HepG2 (cell line): ENCODE measurements around the gene HTR7. TPM values are rescaled to one million over a fixed set of nuclear protein-coding genes. Genes with fewer than 3 reads are reported as not detected.

ENCODE experiments used
- ATAC-seq: fragments of 200-7000 bp; cut with Tn5 transposase; 3 replicates; pipeline ENCODE4 v1.9.1; 2020; ENCODE audit warnings: mild to moderate bottlenecking, moderate library complexity
- BruUV-seq: library from RNA; stranded (reverse); fragments of 400-500 nt; replicated peaks from 2 replicates; lab custom pipeline; 2021; lab: Mats Ljungman, UMichigan
- CTCF ChIA-PET: fragments of 300-600 bp; formaldehyde crosslinking; extraction: SDS; loops from one replicate; lab custom pipeline; 2021; ENCODE audit warnings: low total read pairs, inconsistent platforms, low intra/inter-chr PET ratio; lab: Yijun Ruan, JAX
- POLR2A ChIA-PET: fragments of 350-600 bp; sonication (Branson Sonifier 250); formaldehyde crosslinking; loops from one replicate; lab custom pipeline; 2020; ENCODE audit warnings: antibody characterized with exemption, inconsistent platforms; lab: Yijun Ruan, JAX
- DNase-seq: peaks from one replicate; pipeline ENCODE4 v3.0.0-alpha.2; 2015; ENCODE audit warnings: low spot score
- FAIRE-seq: peaks from 3 replicates; lab custom pipeline; 2011; peaks lifted over from hg19 to GRCh38; lab: Jason Lieb, UNC
- H2AFZ ChIP-seq: one replicate; pipeline ENCODE4 v1.6.1; 2011; ENCODE audit warnings: low read length, inconsistent platforms
- H3K27ac ChIP-seq: fragments of 300-600 bp; 3 replicates; pipeline ENCODE4 v1.8.0; 2011; ENCODE audit warnings: mixed run types, mild to moderate bottlenecking, mixed read lengths, low read length, inconsistent platforms; ENCODE audit not compliant: insufficient read depth; ENCODE audit errors: extremely low read length
- H3K27me3 ChIP-seq, 2 experiments: fragments of 200-600 bp in 1 of 2; 2 replicates in 1 of 2; 3 replicates in 1 of 2; pipeline versions ENCODE4 v1.6.0 to v1.8.0; 2011; ENCODE audit warnings: low read length in 2 of 2, mild to moderate bottlenecking in 2 of 2, moderate library complexity in 2 of 2, inconsistent platforms in 1 of 2; ENCODE audit not compliant: insufficient read depth in 2 of 2, control insufficient read depth in 1 of 2
- H3K36me3 ChIP-seq, 2 experiments: fragments of 200-600 bp in 1 of 2; replicated peaks in 1 of 2; 2 replicates in 1 of 2; 3 replicates in 1 of 2; pipeline versions ENCODE4 v1.5.1 to v1.8.0; 2011; ENCODE audit warnings: low read length in 2 of 2, inconsistent platforms in 1 of 2; ENCODE audit not compliant: insufficient read depth in 2 of 2, control insufficient read depth in 1 of 2
- H3K4me1 ChIP-seq: 2 replicates; pipeline ENCODE4 v1.5.1; 2012; ENCODE audit warnings: low read length, inconsistent platforms; ENCODE audit not compliant: insufficient read depth
- H3K4me2 ChIP-seq: 2 replicates; pipeline ENCODE4 v1.6.0; 2011; ENCODE audit warnings: low read depth, low read length, inconsistent platforms
- H3K4me3 ChIP-seq, 3 experiments: fragments of 200-600 bp in 1 of 3; sonication (generic), shearing (Covaris generic) in 1 of 3; replicated peaks in 1 of 3; 2 replicates each; pipeline ENCODE4 v1.5.1; 2011 to 2016; ENCODE audit warnings: low read length in 3 of 3, inconsistent platforms in 2 of 3, low read depth in 2 of 3, mild to moderate bottlenecking in 2 of 3, control low read depth in 1 of 3, mixed read lengths in 1 of 3; ENCODE audit not compliant: insufficient read depth in 1 of 3
- H3K79me2 ChIP-seq: one replicate; pipeline ENCODE4 v1.6.1; 2011; ENCODE audit warnings: low read length, inconsistent platforms; ENCODE audit not compliant: insufficient read depth
- H3K9ac ChIP-seq: 2 replicates; pipeline ENCODE4 v1.6.0; 2011; ENCODE audit warnings: mild to moderate bottlenecking, low read depth, low read length, inconsistent platforms; ENCODE audit not compliant: insufficient read depth
- H3K9me3 ChIP-seq: 2 replicates; pipeline ENCODE4 v1.5.1; 2012; ENCODE audit warnings: mild to moderate bottlenecking, low read length
- H4K20me1 ChIP-seq: 2 replicates; pipeline ENCODE4 v1.6.0; 2011; ENCODE audit warnings: inconsistent platforms, mild to moderate bottlenecking, low read length, moderate library complexity; ENCODE audit not compliant: insufficient read depth
- ZBTB42 ChIP-seq: sonication (generic); formaldehyde crosslinking; IDR thresholded peaks from 2 replicates; pipeline ENCODE4 v1.5.0; 2020; ENCODE audit warnings: mild to moderate bottlenecking, missing genetic modification reagents
- ZNF225 ChIP-seq: sonication (generic); formaldehyde crosslinking; IDR thresholded peaks from 2 replicates; pipeline ENCODE4 v1.4.0; 2020; ENCODE audit warnings: mild to moderate bottlenecking, missing genetic modification reagents
- WGBS: methylation state at CpG from one replicate; pipeline ENCODE4 v1.1.6; 2017; ENCODE audit warnings: low lambda C conversion rate; 5-methylcytosine and 5-hydroxymethylcytosine counted together
- in situ Hi-C: cut with HindIII; loops from 2 replicates; pipeline ENCODE4 v1.10.0; 2017; ENCODE audit warnings: low pct_unique_long_range_greater_than_20kb; ENCODE audit not compliant: extremely low pct_ligation_motif_present
- intact Hi-C: fragments of 100-400 bp; cut with micrococcal nuclease; formaldehyde crosslinking; loops from one replicate; pipeline ENCODE4 v1.10.0; 2022; ENCODE audit not compliant: unreplicated experiment
- polyA plus RNA-seq, 8 experiments: library from polyadenylated mRNA; depleted of rRNA in 3 of 8; stranded (reverse) in 7 of 8; unstranded in 1 of 8; fragments of >200 nt; fragmentation: Illumina TruSeq in 4 of 8; extraction: Trizol in 4 of 8; gene quantifications; 2 replicates each; pipeline versions ENCODE4 v1.2.1 to v1.2.3, GENCODE V29; 2011 to 2016; ENCODE audit warnings: low read depth in 4 of 8, missing spikeins in 1 of 8, mixed read lengths in 1 of 8; ENCODE audit not compliant: insufficient read depth in 1 of 8
- total RNA-seq, 5 experiments: library from RNA; depleted of rRNA; stranded (reverse); fragments of >200 nt; fragmentation: Illumina TruSeq; extraction: Trizol; gene quantifications; 2 replicates each; pipeline ENCODE4 v1.2.3, GENCODE V29; 2016; ENCODE audit warnings: low read depth in 1 of 5
- TF ChIP-seq, protein P1 (sequence below): sonication (generic); formaldehyde crosslinking; IDR thresholded peaks from 2 replicates; pipeline ENCODE4 v1.9.0; 2021; ENCODE audit warnings: missing genetic modification reagents, borderline replicate concordance
- TF ChIP-seq, protein P2 (sequence below): sonication (generic); formaldehyde crosslinking; IDR thresholded peaks from 2 replicates; pipeline ENCODE4 v1.4.0; 2020; ENCODE audit warnings: missing genetic modification reagents
- TF ChIP-seq, protein P3 (sequence below): sonication (generic); formaldehyde crosslinking; IDR thresholded peaks from 2 replicates; pipeline ENCODE4 v1.4.0; 2020; ENCODE audit warnings: missing genetic modification reagents

Gene HTR7
- total and polyA plus RNA-seq, 2 of the 13 experiments (the other 11 are each of a cell fraction or from before 2014, with no cell fraction given) = 0.04 TPM; not detected in 1

DNA sequence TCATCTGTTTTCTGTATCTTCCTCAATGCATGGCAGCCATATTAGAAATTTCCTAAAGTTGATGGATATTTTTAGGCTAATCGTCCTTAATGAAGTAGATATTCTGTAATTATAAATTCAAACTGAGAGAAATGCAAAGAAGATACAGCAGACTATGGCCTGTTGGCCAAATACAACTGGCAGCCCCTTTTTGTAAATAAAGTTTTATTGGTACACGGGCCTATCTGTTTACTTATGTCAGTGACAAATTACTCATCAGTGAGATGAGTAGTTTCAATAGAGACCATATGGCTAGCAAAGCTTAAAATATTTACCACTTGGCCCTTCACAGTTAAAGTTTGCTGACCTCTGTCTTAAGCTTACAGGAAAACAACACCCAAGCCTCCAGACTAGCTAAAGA is 112.3 kb downstream of the HTR7 start:
- DNase-seq (no peak), ATAC-seq (no peak), FAIRE-seq (no peak)
- Histone ChIP-seq H3K9ac (no peak overlapping the region), H3K4me2 (no peak overlapping the region), H3K27me3 (no peaks in the 10 kb centered on the region; a peak in 1 of 5 replicates), H3K79me2 (no peaks in the 10 kb centered on the region), H3K4me3 (no peak overlapping the region), H3K27ac (no peak overlapping the region), H3K4me1 (no peaks in the 10 kb centered on the region), H4K20me1 (no peaks in the 10 kb centered on the region), H3K9me3 (no peaks in the 10 kb centered on the region), H2AFZ (no peak overlapping the region), H3K36me3 (no peaks in the 10 kb centered on the region)
- no TSS peak for BruUV-seq
- ChIA-PET CTCF (no interaction called here), POLR2A (no interaction called here)
- intact Hi-C loops (no loop called here), in situ Hi-C loops (no loop called here)
- TF ChIP-seq, protein P1, sequence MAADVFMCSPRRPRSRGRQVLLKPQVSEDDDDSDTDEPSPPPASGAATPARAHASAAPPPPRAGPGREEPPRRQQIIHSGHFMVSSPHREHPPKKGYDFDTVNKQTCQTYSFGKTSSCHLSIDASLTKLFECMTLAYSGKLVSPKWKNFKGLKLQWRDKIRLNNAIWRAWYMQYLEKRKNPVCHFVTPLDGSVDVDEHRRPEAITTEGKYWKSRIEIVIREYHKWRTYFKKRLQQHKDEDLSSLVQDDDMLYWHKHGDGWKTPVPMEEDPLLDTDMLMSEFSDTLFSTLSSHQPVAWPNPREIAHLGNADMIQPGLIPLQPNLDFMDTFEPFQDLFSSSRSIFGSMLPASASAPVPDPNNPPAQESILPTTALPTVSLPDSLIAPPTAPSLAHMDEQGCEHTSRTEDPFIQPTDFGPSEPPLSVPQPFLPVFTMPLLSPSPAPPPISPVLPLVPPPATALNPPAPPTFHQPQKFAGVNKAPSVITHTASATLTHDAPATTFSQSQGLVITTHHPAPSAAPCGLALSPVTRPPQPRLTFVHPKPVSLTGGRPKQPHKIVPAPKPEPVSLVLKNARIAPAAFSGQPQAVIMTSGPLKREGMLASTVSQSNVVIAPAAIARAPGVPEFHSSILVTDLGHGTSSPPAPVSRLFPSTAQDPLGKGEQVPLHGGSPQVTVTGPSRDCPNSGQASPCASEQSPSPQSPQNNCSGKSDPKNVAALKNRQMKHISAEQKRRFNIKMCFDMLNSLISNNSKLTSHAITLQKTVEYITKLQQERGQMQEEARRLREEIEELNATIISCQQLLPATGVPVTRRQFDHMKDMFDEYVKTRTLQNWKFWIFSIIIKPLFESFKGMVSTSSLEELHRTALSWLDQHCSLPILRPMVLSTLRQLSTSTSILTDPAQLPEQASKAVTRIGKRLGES (CRISPR knock-in tag) = no peak
- no peak for TF ChIP-seq ZNF225 (CRISPR knock-in tag)
- WGBS = 0% methylated on average over 2 of the region's 2 CpGs

DNA sequence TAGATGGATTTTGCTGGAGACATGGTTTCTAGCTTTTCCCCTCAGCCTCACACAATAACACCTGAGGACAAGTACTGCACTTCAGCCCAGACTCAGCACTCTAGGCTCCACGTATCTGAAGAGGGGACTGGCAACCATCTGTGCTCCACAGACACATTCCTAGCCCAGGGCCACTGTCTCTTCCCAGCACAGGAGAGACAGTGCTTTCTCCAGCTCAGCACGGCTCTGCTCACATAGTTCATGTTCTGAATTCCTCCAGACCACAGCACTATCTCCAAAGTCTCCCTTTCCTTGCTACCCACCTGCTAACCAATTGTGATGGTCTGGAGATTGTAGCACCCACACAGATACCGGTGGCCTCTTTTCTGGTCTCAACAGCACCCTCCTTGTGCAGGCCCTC is 114.5 kb downstream of the HTR7 start:
- no peak overlapping the region for H3K4me2 ChIP-seq
- no peak overlapping the region for H3K9ac ChIP-seq
- in situ Hi-C loops = no loop called here
- DNase-seq = no peak
- no peak overlapping the region for H3K4me3 ChIP-seq
- CTCF ChIA-PET = no interaction called here
- intact Hi-C loops = no loop called here
- WGBS = 0% methylated on average over 2 of the region's 3 CpGs
- no peaks in the 10 kb centered on the region for H3K79me2 ChIP-seq
- H3K27ac ChIP-seq = no peak overlapping the region
- H3K9me3 ChIP-seq = no peaks in the 10 kb centered on the region
- POLR2A ChIA-PET = no interaction called here
- no peak for FAIRE-seq
- H3K36me3 ChIP-seq = no peaks in the 10 kb centered on the region
- no peak for ATAC-seq
- H3K27me3 ChIP-seq = no peaks in the 10 kb centered on the region
- H3K4me1 ChIP-seq = no peaks in the 10 kb centered on the region
- no peak overlapping the region for H2AFZ ChIP-seq
- H4K20me1 ChIP-seq = no peaks in the 10 kb centered on the region
- BruUV-seq = no TSS peak
- TF ChIP-seq, protein P2, sequence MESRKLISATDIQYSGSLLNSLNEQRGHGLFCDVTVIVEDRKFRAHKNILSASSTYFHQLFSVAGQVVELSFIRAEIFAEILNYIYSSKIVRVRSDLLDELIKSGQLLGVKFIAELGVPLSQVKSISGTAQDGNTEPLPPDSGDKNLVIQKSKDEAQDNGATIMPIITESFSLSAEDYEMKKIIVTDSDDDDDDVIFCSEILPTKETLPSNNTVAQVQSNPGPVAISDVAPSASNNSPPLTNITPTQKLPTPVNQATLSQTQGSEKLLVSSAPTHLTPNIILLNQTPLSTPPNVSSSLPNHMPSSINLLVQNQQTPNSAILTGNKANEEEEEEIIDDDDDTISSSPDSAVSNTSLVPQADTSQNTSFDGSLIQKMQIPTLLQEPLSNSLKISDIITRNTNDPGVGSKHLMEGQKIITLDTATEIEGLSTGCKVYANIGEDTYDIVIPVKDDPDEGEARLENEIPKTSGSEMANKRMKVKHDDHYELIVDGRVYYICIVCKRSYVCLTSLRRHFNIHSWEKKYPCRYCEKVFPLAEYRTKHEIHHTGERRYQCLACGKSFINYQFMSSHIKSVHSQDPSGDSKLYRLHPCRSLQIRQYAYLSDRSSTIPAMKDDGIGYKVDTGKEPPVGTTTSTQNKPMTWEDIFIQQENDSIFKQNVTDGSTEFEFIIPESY (CRISPR knock-in tag) = no peak
- TF ChIP-seq, protein P3, sequence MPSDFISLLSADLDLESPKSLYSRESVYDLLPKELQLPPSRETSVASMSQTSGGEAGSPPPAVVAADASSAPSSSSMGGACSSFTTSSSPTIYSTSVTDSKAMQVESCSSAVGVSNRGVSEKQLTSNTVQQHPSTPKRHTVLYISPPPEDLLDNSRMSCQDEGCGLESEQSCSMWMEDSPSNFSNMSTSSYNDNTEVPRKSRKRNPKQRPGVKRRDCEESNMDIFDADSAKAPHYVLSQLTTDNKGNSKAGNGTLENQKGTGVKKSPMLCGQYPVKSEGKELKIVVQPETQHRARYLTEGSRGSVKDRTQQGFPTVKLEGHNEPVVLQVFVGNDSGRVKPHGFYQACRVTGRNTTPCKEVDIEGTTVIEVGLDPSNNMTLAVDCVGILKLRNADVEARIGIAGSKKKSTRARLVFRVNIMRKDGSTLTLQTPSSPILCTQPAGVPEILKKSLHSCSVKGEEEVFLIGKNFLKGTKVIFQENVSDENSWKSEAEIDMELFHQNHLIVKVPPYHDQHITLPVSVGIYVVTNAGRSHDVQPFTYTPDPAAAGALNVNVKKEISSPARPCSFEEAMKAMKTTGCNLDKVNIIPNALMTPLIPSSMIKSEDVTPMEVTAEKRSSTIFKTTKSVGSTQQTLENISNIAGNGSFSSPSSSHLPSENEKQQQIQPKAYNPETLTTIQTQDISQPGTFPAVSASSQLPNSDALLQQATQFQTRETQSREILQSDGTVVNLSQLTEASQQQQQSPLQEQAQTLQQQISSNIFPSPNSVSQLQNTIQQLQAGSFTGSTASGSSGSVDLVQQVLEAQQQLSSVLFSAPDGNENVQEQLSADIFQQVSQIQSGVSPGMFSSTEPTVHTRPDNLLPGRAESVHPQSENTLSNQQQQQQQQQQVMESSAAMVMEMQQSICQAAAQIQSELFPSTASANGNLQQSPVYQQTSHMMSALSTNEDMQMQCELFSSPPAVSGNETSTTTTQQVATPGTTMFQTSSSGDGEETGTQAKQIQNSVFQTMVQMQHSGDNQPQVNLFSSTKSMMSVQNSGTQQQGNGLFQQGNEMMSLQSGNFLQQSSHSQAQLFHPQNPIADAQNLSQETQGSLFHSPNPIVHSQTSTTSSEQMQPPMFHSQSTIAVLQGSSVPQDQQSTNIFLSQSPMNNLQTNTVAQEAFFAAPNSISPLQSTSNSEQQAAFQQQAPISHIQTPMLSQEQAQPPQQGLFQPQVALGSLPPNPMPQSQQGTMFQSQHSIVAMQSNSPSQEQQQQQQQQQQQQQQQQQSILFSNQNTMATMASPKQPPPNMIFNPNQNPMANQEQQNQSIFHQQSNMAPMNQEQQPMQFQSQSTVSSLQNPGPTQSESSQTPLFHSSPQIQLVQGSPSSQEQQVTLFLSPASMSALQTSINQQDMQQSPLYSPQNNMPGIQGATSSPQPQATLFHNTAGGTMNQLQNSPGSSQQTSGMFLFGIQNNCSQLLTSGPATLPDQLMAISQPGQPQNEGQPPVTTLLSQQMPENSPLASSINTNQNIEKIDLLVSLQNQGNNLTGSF (CRISPR knock-in tag) = no peak
- no peak for TF ChIP-seq ZBTB42 (CRISPR knock-in tag)
